NB4 (cell line): ENCODE results near the gene CD300LF.

ENCODE experiments used
- POLR2A ChIP-seq: IDR thresholded peaks from 2 replicates; pipeline ENCODE4 v1.6.1; 2011; ENCODE audit warnings: mild to moderate bottlenecking; ENCODE audit not compliant: insufficient read length; ENCODE audit errors: extremely low read depth
- TF ChIP-seq, protein P1 (sequence below): IDR thresholded peaks from one replicate; pipeline ENCODE4 v1.5.1; 2012; ENCODE audit warnings: low read depth, low read length

DNA sequence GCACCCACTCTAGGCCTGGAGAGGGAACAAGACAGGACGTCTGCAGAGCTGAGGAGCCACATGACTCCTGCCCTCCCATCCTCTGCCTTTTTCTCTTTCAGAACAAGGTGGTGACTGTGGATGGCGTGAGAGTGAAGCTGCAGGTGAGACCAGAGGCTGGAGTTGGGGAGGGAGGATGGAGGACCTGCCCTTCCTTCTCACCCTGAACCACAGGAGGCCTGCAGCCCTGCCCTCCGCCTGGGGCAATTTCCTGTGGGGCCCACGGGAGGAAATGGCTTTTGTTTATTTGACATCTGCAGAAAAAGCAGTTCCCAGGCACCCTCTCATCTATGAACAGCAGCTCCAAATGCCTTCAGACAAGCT, 29.4 kb upstream of the CD300LF start:
- no peak for TF ChIP-seq POLR2A
- TF ChIP-seq, protein P1, sequence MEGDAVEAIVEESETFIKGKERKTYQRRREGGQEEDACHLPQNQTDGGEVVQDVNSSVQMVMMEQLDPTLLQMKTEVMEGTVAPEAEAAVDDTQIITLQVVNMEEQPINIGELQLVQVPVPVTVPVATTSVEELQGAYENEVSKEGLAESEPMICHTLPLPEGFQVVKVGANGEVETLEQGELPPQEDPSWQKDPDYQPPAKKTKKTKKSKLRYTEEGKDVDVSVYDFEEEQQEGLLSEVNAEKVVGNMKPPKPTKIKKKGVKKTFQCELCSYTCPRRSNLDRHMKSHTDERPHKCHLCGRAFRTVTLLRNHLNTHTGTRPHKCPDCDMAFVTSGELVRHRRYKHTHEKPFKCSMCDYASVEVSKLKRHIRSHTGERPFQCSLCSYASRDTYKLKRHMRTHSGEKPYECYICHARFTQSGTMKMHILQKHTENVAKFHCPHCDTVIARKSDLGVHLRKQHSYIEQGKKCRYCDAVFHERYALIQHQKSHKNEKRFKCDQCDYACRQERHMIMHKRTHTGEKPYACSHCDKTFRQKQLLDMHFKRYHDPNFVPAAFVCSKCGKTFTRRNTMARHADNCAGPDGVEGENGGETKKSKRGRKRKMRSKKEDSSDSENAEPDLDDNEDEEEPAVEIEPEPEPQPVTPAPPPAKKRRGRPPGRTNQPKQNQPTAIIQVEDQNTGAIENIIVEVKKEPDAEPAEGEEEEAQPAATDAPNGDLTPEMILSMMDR, result no peak
